ENCODE measurements around the gene RUNX1. TPM values are rescaled to one million over a fixed set of nuclear protein-coding genes. Genes with fewer than 3 reads are reported as not detected.

Gene RUNX1
- total and polyA plus RNA-seq, 10 of the 15 experiments (the other 5 are each of a cell fraction or from before 2014, with no cell fraction given), result 0.90 to 15.2 (median 4.1) TPM

DNA sequence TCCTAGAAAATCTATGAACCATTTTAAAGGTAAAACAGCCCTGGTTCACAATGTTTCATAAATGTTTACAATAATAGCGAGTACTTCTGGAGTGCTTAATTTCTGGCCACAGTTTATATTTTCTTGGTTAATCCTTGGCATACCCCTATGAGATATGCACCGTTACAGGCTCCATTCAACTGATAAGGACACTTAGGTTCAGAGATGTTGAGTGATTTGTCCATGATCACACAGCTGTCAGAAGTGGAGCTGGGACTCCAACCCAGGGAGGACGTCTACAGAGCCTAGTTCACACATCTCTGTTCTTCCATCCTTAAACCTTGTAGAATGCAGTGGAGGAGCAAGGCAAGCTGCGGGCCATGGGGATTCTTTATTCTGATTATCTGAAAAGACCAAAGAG is 48.4 kb upstream of the RUNX1 start:
- ChIA-PET RAD21 (ENCODE audit: unreplicated experiment) (no interaction called here), CTCF (no interaction called here), SMC1A (ENCODE audit: uncharacterized antibody, unreplicated experiment) (no interaction called here), POLR2A (interaction anchor here (0.6 kb wide), 1 partner anchor 203 kb away, joined by 3 read pairs; no protein-coding TSS in a partner anchor)
- Histone ChIP-seq H4K20me1 (ENCODE audit: control insufficient read depth, insufficient read depth) (no peaks in the 10 kb centered on the region), H3K4me3 (no peak overlapping the region), H3K36me3 (ENCODE audit: control insufficient read depth in 2 of 2, insufficient read depth in 2 of 2, low read length in 1 of 2) (no peaks in the 10 kb centered on the region), H3K4me1 (ENCODE audit: control insufficient read depth, insufficient read depth, low read length) (no peaks in the 10 kb centered on the region), H3K27ac (ENCODE audit: control insufficient read depth, insufficient read depth) (no peak overlapping the region), H3K27me3 (replicated peaks in 1 of 2; ENCODE audit: control insufficient read depth in 2 of 2, insufficient read depth in 2 of 2, low read length in 1 of 2) (no peaks in the 10 kb centered on the region), H3K9me3 (replicated peaks; ENCODE audit: control insufficient read depth, insufficient read depth, low read length) (no peaks in the 10 kb centered on the region), H2AFZ (ENCODE audit: control insufficient read depth, low read depth, low read length) (no peak overlapping the region), H3K4me2 (ENCODE audit: control insufficient read depth, insufficient read depth) (no peak overlapping the region), H3K79me2 (ENCODE audit: control insufficient read depth, insufficient read depth, low read length) (no peaks in the 10 kb centered on the region), H3K9ac (ENCODE audit: control insufficient read depth, insufficient read depth, low read length) (no peak overlapping the region)
- ATAC-seq, result no peak
- DNase-seq (ENCODE audit: low read depth, low spot score), result no peak
- WGBS (ENCODE audit: insufficient coverage, insufficient replicate concordance, low lambda C conversion rate, missing lambda C conversion rate), result 24% methylated on average over 4 of the region's 4 CpGs
- FAIRE-seq, result no peak
- BruUV-seq (replicated peaks), result no TSS peak
- intact Hi-C loops (cut with micrococcal nuclease; ENCODE audit: unreplicated experiment) (no loop called here), in situ Hi-C loops (cut with MboI) (no loop called here)
- no peak for TF ChIP-seq CEBPB (IDR thresholded peaks at IDR 0.05; ENCODE audit: borderline replicate concordance in 1 of 2, low read depth in 2 of 2, low read length in 2 of 2)
- no peak for TF ChIP-seq CHD4 (IDR thresholded peaks at IDR 0.05)
- no peak for TF ChIP-seq SKIL (IDR thresholded peaks at IDR 0.05; ENCODE audit: low read depth, poor library complexity, severe bottlenecking)
- no peak for TF ChIP-seq ZNF622 (IDR thresholded peaks at IDR 0.05)
- no peak for TF ChIP-seq SREBF2 (IDR thresholded peaks at IDR 0.05; ENCODE audit: low read length)
- no peak for TF ChIP-seq PML (IDR thresholded peaks at IDR 0.05; ENCODE audit: low read length)
- TF ChIP-seq RUNX3 (IDR thresholded peaks at IDR 0.05; ENCODE audit: low read length), result no peak
- no peak for TF ChIP-seq PAX5 (IDR thresholded peaks at IDR 0.05; ENCODE audit: borderline replicate concordance, low read depth, low read length)
- TF ChIP-seq HCFC1 (IDR thresholded peaks at IDR 0.05; ENCODE audit: low read length), result no peak
- TF ChIP-seq KLF5 (IDR thresholded peaks at IDR 0.05; ENCODE audit: partially characterized antibody), result no peak
- TF ChIP-seq TAF1 (IDR thresholded peaks at IDR 0.05; ENCODE audit: borderline replicate concordance, low read depth, low read length), result no peak
- no peak for TF ChIP-seq ZNF274 (IDR thresholded peaks at IDR 0.05; ENCODE audit: insufficient read depth, insufficient read length)
- TF ChIP-seq, protein P1, sequence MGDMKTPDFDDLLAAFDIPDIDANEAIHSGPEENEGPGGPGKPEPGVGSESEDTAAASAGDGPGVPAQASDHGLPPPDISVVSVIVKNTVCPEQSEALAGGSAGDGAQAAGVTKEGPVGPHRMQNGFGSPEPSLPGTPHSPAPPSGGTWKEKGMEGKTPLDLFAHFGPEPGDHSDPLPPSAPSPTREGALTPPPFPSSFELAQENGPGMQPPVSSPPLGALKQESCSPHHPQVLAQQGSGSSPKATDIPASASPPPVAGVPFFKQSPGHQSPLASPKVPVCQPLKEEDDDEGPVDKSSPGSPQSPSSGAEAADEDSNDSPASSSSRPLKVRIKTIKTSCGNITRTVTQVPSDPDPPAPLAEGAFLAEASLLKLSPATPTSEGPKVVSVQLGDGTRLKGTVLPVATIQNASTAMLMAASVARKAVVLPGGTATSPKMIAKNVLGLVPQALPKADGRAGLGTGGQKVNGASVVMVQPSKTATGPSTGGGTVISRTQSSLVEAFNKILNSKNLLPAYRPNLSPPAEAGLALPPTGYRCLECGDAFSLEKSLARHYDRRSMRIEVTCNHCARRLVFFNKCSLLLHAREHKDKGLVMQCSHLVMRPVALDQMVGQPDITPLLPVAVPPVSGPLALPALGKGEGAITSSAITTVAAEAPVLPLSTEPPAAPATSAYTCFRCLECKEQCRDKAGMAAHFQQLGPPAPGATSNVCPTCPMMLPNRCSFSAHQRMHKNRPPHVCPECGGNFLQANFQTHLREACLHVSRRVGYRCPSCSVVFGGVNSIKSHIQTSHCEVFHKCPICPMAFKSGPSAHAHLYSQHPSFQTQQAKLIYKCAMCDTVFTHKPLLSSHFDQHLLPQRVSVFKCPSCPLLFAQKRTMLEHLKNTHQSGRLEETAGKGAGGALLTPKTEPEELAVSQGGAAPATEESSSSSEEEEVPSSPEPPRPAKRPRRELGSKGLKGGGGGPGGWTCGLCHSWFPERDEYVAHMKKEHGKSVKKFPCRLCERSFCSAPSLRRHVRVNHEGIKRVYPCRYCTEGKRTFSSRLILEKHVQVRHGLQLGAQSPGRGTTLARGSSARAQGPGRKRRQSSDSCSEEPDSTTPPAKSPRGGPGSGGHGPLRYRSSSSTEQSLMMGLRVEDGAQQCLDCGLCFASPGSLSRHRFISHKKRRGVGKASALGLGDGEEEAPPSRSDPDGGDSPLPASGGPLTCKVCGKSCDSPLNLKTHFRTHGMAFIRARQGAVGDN (IDR thresholded peaks at IDR 0.05), result no peak
- TF ChIP-seq NFYB (IDR thresholded peaks at IDR 0.05; ENCODE audit: insufficient read depth, low read depth, low read length), result no peak
- TF ChIP-seq RB1 (IDR thresholded peaks at IDR 0.05; ENCODE audit: borderline replicate concordance), result no peak
- no peak for TF ChIP-seq BCL11A (IDR thresholded peaks at IDR 0.05; ENCODE audit: low read depth, low read length)
- TF ChIP-seq, protein P2, sequence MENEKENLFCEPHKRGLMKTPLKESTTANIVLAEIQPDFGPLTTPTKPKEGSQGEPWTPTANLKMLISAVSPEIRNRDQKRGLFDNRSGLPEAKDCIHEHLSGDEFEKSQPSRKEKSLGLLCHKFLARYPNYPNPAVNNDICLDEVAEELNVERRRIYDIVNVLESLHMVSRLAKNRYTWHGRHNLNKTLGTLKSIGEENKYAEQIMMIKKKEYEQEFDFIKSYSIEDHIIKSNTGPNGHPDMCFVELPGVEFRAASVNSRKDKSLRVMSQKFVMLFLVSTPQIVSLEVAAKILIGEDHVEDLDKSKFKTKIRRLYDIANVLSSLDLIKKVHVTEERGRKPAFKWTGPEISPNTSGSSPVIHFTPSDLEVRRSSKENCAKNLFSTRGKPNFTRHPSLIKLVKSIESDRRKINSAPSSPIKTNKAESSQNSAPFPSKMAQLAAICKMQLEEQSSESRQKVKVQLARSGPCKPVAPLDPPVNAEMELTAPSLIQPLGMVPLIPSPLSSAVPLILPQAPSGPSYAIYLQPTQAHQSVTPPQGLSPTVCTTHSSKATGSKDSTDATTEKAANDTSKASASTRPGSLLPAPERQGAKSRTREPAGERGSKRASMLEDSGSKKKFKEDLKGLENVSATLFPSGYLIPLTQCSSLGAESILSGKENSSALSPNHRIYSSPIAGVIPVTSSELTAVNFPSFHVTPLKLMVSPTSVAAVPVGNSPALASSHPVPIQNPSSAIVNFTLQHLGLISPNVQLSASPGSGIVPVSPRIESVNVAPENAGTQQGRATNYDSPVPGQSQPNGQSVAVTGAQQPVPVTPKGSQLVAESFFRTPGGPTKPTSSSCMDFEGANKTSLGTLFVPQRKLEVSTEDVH (IDR thresholded peaks at IDR 0.05; ENCODE audit: low read depth, partially characterized antibody), result no peak
- no peak for TF ChIP-seq MTA2 (IDR thresholded peaks at IDR 0.05; ENCODE audit: low read depth)
- TF ChIP-seq CREM (IDR thresholded peaks at IDR 0.05; ENCODE audit: low read depth), result no peak

All from GM12878 (cell line).